ENCODE results near the gene CDC25B. TPM values are rescaled to one million over a fixed set of nuclear protein-coding genes. Genes with fewer than 3 reads are reported as not detected.
"Not testable (repeated sequence)": the region's sequence is repeated elsewhere in the genome, so short reads cannot be mapped to it uniquely, and the experiment has no call there.

The CDC25B gene
- total RNA-seq, 1 donor from 2014 or later, result 27.5 TPM

DNA sequence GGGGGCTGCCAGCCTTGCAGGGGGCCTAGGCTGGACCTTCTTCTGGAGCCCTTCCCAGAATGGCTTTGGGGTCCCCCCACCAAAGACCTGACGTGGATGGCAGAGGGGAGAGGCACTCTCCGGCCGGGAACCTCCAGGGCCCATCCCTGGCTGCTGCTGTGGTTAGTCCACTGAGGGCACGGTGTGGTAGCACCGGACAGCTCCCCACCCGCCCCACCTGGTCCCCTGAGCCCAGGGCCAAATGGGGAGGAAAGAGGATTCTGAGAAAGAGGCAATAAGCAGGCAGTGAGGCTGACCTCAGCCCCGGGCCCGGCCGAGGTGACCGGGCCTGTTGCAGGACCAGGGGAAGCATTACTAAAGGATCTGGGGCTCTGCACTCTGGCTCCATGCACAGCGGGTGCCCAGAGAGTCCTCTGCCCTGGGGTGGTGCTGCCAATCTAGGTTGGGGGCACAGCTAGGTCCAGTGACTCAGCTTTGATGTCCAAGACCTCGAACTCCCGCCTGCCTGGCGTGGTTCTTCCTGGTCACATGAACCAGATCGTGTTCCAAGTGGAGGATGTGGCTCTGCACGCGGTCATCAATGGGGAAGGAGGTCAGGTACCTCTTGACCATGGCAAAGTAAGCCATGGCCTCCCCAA lies 11.8 kb upstream of the CDC25B start:
- DNase-seq (ENCODE audit: low read depth in 2 of 2), result no peak

GRCh38 chr20:3784863-3785239 lies 11.3 kb upstream of the CDC25B start:
- DNase-seq (ENCODE audit: low read depth in 2 of 2), result no peak

DNA sequence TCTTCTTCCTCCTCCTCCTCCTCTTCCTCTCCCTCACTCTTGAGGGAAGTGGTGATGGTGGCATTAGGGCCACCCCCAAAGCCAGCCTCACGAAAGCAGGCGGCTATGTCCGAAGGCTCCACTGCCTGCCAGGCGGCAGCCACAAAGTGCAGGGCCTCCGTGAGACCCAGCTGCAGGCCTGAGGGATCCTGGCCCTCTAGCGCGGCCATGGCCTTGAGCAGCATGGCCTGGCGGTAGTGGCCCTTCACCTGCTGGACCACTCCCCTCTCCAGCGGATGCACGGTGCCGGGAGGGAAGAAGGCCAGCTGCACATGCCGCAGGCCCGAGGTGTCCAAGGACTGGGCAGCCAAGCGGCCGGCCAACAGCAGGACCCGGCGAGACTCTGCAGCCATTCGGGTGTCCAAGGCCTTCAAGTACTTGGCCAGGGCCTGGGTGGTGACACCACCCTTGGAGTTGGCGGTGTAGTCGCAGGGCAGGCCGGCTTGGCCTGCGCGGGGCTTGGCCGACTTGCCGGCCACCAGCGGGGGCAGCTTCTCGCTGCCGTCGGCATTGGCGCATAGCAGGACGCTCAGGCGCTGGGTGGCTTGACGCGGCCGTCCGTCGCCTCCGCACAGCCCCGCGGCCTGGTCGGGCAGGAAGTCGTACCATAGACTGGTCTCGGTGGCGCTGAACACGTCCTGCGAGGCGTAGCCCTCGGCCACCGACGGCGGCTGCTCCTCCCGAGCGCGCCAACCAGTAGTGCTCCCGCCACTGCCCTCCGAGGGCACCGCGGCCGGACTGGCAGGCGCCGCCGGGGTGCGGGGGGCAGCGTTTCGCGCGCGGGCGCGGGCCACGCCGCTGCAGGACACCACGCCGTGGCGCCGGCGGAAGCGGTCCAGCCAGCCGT lies 10.6 kb upstream of the CDC25B start:
- DNase-seq (ENCODE audit: low read depth in 2 of 2), result peak in 1 of 2 donors; percentile 46

GRCh38 chr20:3786126-3786484 lies 10.0 kb upstream of the CDC25B start:
- peak in 1 of 2 donors; percentile 71 for DNase-seq (ENCODE audit: low read depth in 2 of 2)

- peak; percentile 50 to 88 for DNase-seq (ENCODE audit: low read depth in 2 of 2)
Measured at GRCh38 chr20:3786665-3787323, 9.3 kb upstream of the CDC25B start, which contains the start of gene CENPB. Gene CENPB (minus strand): TSS chr20:3786740. CDS start chr20:3786483, 257 bp downstream.

- no peak for DNase-seq (ENCODE audit: low read depth in 2 of 2)
Measured at GRCh38 chr20:3787324-3788014, 8.6 kb upstream of the CDC25B start.

DNA sequence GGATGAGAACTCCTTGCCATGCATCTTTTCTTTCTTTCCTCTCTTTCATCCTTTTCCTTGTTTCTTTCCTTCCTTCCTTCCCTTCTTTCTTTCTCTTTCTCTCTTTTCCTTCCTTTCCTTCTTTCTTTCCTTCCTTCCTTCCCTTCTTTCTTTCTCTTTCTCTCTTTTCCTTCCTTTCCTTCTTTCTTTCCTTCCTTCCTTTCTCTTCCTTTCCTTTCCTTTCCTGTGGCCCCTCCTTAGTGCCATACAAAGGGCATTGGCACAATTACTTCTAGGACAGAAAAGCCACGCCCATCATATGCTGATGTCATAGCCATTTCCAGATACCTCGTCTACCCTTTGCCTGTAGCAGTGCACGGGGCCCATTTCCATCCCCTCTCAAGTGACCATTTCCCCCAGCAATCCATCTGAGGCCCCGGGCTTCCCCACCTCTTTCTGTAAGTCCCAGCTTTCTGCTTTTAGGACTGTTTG lies 7.4 kb upstream of the CDC25B start:
- no peak for DNase-seq (ENCODE audit: low read depth in 2 of 2)

DNA sequence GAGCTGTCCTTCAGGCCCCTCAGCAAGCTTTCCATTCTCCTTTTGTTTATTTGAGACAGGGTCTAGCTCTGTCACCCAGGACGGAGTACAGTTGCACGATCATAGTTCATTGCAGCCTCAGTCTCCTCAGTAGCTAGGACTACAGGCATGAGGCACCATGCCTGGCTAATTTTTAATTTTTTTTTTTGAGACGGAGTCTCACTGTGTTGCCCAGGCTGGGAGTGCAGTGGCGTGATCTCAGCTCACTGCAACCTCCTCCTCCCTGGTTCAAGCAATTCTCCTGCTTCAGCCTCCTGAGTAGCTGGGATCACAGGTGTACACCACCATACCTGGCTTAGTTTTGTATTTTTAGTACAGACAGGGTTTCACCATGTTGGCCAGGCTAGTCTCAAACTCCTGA lies 6.9 kb upstream of the CDC25B start:
- not testable (repeated sequence) for DNase-seq (ENCODE audit: low read depth in 2 of 2)

GRCh38 chr20:3794168-3794567 lies 1.9 kb upstream of the CDC25B start:
- not testable (repeated sequence) for DNase-seq (ENCODE audit: low read depth in 2 of 2)

- no peak for DNase-seq (ENCODE audit: low read depth in 2 of 2)
Measured at GRCh38 chr20:3794701-3795420, 1.2 kb upstream of the CDC25B start.

- no peak for DNase-seq (ENCODE audit: low read depth in 2 of 2)
Measured at GRCh38 chr20:3796477-3797225, 541 bp downstream of the CDC25B start.

DNA sequence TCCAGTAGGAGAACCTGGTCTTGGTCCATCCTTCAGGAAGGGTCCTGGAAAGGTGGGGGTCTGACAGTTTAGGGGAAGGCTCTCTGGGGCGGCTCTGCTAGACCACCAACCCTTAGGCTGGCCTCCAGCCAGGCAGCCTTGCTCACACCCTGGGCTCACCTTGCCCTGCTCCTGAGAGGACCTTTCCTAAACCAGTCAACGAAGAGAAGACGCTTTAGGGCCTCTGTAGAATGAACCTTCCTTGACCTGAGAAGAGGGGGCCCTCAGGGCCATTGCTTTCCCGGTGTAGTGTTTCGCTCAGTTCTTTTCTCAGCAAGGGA lies 1.1 kb downstream of the CDC25B start:
- DNase-seq (ENCODE audit: low read depth in 2 of 2), result no peak

GRCh38 chr20:3797592-3798372 lies 1.7 kb downstream of the CDC25B start:
- DNase-seq (ENCODE audit: low read depth in 2 of 2), result no peak

GRCh38 chr20:3798373-3798768 lies 2.3 kb downstream of the CDC25B start:
- no peak for DNase-seq (ENCODE audit: low read depth in 2 of 2)

DNA sequence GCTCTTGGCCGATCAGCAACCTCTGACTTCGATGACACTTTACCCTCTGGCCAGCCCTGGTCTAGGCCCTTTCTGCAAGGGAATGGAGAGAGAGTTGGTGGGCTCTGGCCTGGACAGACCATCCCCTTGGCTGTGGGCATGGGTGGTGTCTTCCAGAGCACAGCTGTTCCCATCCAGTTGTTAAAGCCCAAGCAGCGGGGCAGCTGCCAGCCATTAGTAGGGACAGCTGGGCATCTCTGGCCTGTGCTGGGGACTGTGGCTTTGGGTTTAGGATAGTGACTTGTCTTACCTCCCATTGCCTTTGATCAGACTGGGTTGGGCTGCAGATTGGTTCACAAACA lies 2.8 kb downstream of the CDC25B start:
- DNase-seq (ENCODE audit: low read depth in 2 of 2), result no peak

DNA sequence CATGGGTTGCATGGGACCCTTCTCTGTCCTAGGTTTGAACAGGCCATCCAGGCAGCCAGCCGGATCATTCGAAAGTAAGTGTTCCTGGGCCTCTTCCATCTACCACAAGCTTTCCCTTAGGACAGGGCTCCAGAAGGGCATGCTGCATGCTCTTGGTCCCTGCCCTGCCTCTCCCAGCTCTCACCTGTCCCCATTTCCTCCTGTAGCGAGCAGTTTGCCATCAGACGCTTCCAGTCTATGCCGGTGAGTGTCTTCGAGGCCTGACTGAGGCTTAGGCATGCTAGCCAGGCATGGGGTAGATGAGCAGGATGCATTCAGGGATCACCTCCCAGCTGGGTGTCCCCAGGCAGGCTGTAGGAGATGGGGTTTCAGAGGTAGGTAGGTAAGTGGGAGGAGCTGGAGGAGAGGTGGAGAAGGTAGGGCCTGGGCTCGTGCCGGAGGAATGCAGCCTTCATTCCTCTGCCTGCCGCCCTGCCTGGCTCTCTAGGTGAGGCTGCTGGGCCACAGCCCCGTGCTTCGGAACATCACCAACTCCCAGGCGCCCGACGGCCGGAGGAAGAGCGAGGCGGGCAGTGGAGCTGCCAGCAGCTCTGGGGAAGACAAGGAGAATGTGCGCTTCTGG lies 4.3 kb downstream of the CDC25B start:
- no peak for DNase-seq (ENCODE audit: low read depth in 2 of 2)

DNA sequence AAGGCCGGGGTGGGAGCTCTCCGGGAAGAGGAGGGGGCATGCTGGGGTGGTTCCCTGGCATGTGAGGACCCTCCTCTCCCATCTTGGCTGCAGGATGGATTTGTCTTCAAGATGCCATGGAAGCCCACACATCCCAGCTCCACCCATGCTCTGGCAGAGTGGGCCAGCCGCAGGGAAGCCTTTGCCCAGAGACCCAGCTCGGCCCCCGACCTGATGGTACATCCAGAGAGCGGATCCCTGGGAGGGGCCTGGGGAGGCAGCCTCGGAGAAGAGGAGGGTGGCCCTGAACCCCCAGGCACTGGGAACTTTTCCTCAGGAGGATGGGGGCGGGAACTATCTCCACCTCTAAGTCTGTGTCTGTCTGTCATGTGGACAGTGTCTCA lies 4.8 kb downstream of the CDC25B start:
- DNase-seq (ENCODE audit: low read depth in 2 of 2), result no peak

DNA sequence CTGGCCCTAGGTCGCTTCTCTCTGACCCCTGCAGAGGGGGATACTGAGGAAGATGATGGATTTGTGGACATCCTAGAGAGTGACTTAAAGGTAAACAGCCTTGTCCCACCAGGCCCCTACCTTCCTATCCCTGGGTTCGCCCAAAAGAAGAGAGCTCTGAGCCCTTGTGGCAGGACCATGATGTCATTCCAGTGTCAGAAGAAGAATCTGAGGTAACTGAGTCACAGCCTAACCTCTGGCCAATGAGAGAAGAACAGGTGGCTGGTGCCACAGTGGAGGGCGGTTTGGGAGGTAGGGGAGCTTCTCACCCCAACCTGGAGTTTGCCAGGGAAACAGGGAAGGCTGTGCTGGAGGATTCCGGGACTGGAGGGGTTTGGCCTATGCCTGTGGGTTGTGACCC lies 5.2 kb downstream of the CDC25B start:
- no peak for DNase-seq (ENCODE audit: low read depth in 2 of 2)

GRCh38 chr20:3801846-3802245 lies 5.7 kb downstream of the CDC25B start:
- no peak for DNase-seq (ENCODE audit: low read depth in 2 of 2)

Data from dermis microvascular lymphatic vessel endothelial cell (primary cell).